Stimulated activated CD4-positive, alpha-beta T cell treated with anti-CD3 and anti-CD28 coated beads, Interleukin-15, amount 100 ng/mL, for 48 hours (primary cell): Measurements from ENCODE around the gene HSPB6.

ENCODE experiments used
- DNase-seq, 2 donors: peaks; one replicate each; pipeline ENCODE4 v3.0.0-alpha.2; 2020; ENCODE audit warnings: low read depth in 2 of 2

HSPB6 gene

GRCh38 chr19:35767288-35768081, 10.7 kb upstream of the HSPB6 start:
- DNase-seq: no peak

GRCh38 chr19:35766571-35767104, 9.8 kb upstream of the HSPB6 start:
- DNase-seq: no peak

GRCh38 chr19:35764432-35765315, 7.8 kb upstream of the HSPB6 start:
- no peak for DNase-seq

GRCh38 chr19:35760711-35761349, 4.0 kb upstream of the HSPB6 start:
- no peak for DNase-seq

- DNase-seq: no peak
These were observed 2.9 kb upstream of the HSPB6 start for GRCh38 chr19:35759697-35760096.

- peak; percentile 97 to 98 for DNase-seq
These were observed 1.1 kb upstream of the HSPB6 start, which contains the start of gene PROSER3 for GRCh38 chr19:35757749-35758608. Gene PROSER3, plus strand, starts transcription at chr19:35758176. Its CDS starts 40 bp downstream, at chr19:35758216.

GRCh38 chr19:35757231-35757748, 461 bp upstream of the HSPB6 start:
- DNase-seq: no peak

GRCh38 chr19:35755550-35756376, 1.1 kb downstream of the HSPB6 start:
- peak in 1 of 2 donors; percentile 56 for DNase-seq

GRCh38 chr19:35755131-35755549, 1.7 kb downstream of the HSPB6 start:
- DNase-seq: no peak

- DNase-seq: no peak
These were observed 2.3 kb downstream of the HSPB6 start for GRCh38 chr19:35754370-35755130.

GRCh38 chr19:35753634-35754369, 3.0 kb downstream of the HSPB6 start:
- DNase-seq: no peak

- no peak for DNase-seq
These were observed 4.0 kb downstream of the HSPB6 start for GRCh38 chr19:35752746-35753350.

GRCh38 chr19:35751839-35752745, 4.7 kb downstream of the HSPB6 start:
- no peak for DNase-seq

- DNase-seq: no peak
These were observed 6.7 kb downstream of the HSPB6 start for GRCh38 chr19:35750167-35750566.

- DNase-seq: peak; percentile 97 to 98
These were observed 8.5 kb downstream of the HSPB6 start, which contains the start of gene LIN37 for GRCh38 chr19:35748106-35749020. Gene LIN37, plus strand, starts transcription at chr19:35748576. Its CDS starts 149 bp downstream, at chr19:35748725.

GRCh38 chr19:35746531-35746930, 10.3 kb downstream of the HSPB6 start:
- DNase-seq: no peak
